ENCODE measurements around the gene PCDH9. TPM values are rescaled to one million over a fixed set of nuclear protein-coding genes. Genes with fewer than 3 reads are reported as not detected.

PCDH9 gene
- total RNA-seq, 2 experiments from 2014 or later, result 0.14 to 0.21 TPM

- POLR2A ChIA-PET, result no interaction called here
- DNase-seq, result no peak
- CTCF ChIA-PET, result interaction anchor here (0.8 kb wide), 1 partner anchor 118 kb away, joined by 3 read pairs; no protein-coding TSS in a partner anchor
These were observed 833.0 kb downstream of the PCDH9 start for GRCh38 chr13:66397133-66397532.

GRCh38 chr13:66391322-66391721, 838.8 kb downstream of the PCDH9 start:
- intact Hi-C loops (cut with DNase I, micrococcal nuclease), result no loop called here
- Mint-ChIP-seq H3K27ac (no peak overlapping the region), H3K27me3 (no peaks in the 10 kb centered on the region), H3K4me1 (no peaks in the 10 kb centered on the region), H3K36me3 (ENCODE audit: low read depth) (no peaks in the 10 kb centered on the region), H3K9me3 (ENCODE audit: low read depth) (peaks cover 3% of the 10 kb centered on the region), H3K4me3 (no peak overlapping the region)
- DNase-seq (no peak), ATAC-seq (no peak)
- ChIA-PET CTCF (interaction anchor here (0.6 kb wide), 1 partner anchor 18 kb away, joined by 3 read pairs; no protein-coding TSS in a partner anchor), POLR2A (no interaction called here)

More at GRCh38 chr13:66397133-66397532, 833.0 kb downstream of the PCDH9 start:
- peaks cover 3% of the 10 kb centered on the region for H3K9me3 Mint-ChIP-seq (ENCODE audit: low read depth)
- no peaks in the 10 kb centered on the region for H3K36me3 Mint-ChIP-seq (ENCODE audit: low read depth)
- H3K4me1 Mint-ChIP-seq, result no peaks in the 10 kb centered on the region
- no peak overlapping the region for H3K27ac Mint-ChIP-seq
- no peaks in the 10 kb centered on the region for H3K27me3 Mint-ChIP-seq
- no peak overlapping the region for H3K4me3 Mint-ChIP-seq
- intact Hi-C loops (cut with DNase I, micrococcal nuclease), result no loop called here
- ATAC-seq, result no peak

- Mint-ChIP-seq H3K27ac (no peak overlapping the region), H3K36me3 (ENCODE audit: low read depth) (no peaks in the 10 kb centered on the region), H3K4me1 (no peaks in the 10 kb centered on the region), H3K27me3 (no peaks in the 10 kb centered on the region), H3K9me3 (ENCODE audit: low read depth) (no peaks in the 10 kb centered on the region), H3K4me3 (no peak overlapping the region)
- ChIA-PET POLR2A (no interaction called here), CTCF (no interaction called here)
- DNase-seq (no peak), ATAC-seq (no peak)
- intact Hi-C loops (cut with DNase I, micrococcal nuclease), result no loop called here
These were observed 851.2 kb downstream of the PCDH9 start for GRCh38 chr13:66378894-66379293.

- Mint-ChIP-seq H3K4me3 (no peak overlapping the region), H3K4me1 (no peaks in the 10 kb centered on the region), H3K27me3 (no peaks in the 10 kb centered on the region), H3K36me3 (ENCODE audit: low read depth) (no peaks in the 10 kb centered on the region), H3K27ac (no peak overlapping the region), H3K9me3 (ENCODE audit: low read depth) (no peaks in the 10 kb centered on the region)
- CTCF ChIA-PET, result no interaction called here
- no peak for ATAC-seq
- POLR2A ChIA-PET, result no interaction called here
- no peak for DNase-seq
- intact Hi-C loops (cut with DNase I, micrococcal nuclease), result no loop called here
These were observed 852.6 kb downstream of the PCDH9 start for GRCh38 chr13:66377569-66377968.

- H3K27me3 Mint-ChIP-seq, result no peaks in the 10 kb centered on the region
- no peak overlapping the region for H3K4me3 Mint-ChIP-seq
- intact Hi-C loops (cut with DNase I, micrococcal nuclease), result no loop called here
- DNase-seq (no peak), ATAC-seq (no peak)
- ChIA-PET POLR2A (no interaction called here), CTCF (no interaction called here)
- no peaks in the 10 kb centered on the region for H3K9me3 Mint-ChIP-seq (ENCODE audit: low read depth)
- H3K27ac Mint-ChIP-seq, result no peak overlapping the region
- no peaks in the 10 kb centered on the region for H3K36me3 Mint-ChIP-seq (ENCODE audit: low read depth)
- no peaks in the 10 kb centered on the region for H3K4me1 Mint-ChIP-seq
These were observed 854.4 kb downstream of the PCDH9 start for GRCh38 chr13:66375756-66376155.

GRCh38 chr13:66369666-66370065, 860.5 kb downstream of the PCDH9 start:
- ATAC-seq, result no peak
- no peak for DNase-seq
- POLR2A ChIA-PET, result no interaction called here
- no peak overlapping the region for H3K27ac Mint-ChIP-seq
- H3K27me3 Mint-ChIP-seq, result no peaks in the 10 kb centered on the region
- H3K36me3 Mint-ChIP-seq (ENCODE audit: low read depth), result no peaks in the 10 kb centered on the region
- intact Hi-C loops (cut with DNase I, micrococcal nuclease), result no loop called here
- H3K4me3 Mint-ChIP-seq, result no peak overlapping the region
- no peaks in the 10 kb centered on the region for H3K9me3 Mint-ChIP-seq (ENCODE audit: low read depth)
- no peaks in the 10 kb centered on the region for H3K4me1 Mint-ChIP-seq
- CTCF ChIA-PET, result no interaction called here

GRCh38 chr13:66367356-66367755, 862.8 kb downstream of the PCDH9 start:
- no peaks in the 10 kb centered on the region for H3K27me3 Mint-ChIP-seq
- no peaks in the 10 kb centered on the region for H3K36me3 Mint-ChIP-seq (ENCODE audit: low read depth)
- H3K9me3 Mint-ChIP-seq (ENCODE audit: low read depth), result no peaks in the 10 kb centered on the region
- H3K4me1 Mint-ChIP-seq, result no peaks in the 10 kb centered on the region
- no peak overlapping the region for H3K27ac Mint-ChIP-seq
- H3K4me3 Mint-ChIP-seq, result no peak overlapping the region
- no peak for ATAC-seq
- intact Hi-C loops (cut with DNase I, micrococcal nuclease), result no loop called here
- CTCF ChIA-PET, result no interaction called here
- DNase-seq, result no peak
- POLR2A ChIA-PET, result no interaction called here

GRCh38 chr13:66365101-66365500, 865.0 kb downstream of the PCDH9 start:
- POLR2A ChIA-PET, result no interaction called here
- Mint-ChIP-seq H3K27ac (no peak overlapping the region), H3K27me3 (no peaks in the 10 kb centered on the region), H3K36me3 (ENCODE audit: low read depth) (no peaks in the 10 kb centered on the region), H3K9me3 (ENCODE audit: low read depth) (no peaks in the 10 kb centered on the region), H3K4me3 (no peak overlapping the region), H3K4me1 (no peaks in the 10 kb centered on the region)
- intact Hi-C loops (cut with DNase I, micrococcal nuclease), result no loop called here
- DNase-seq, result no peak
- CTCF ChIA-PET, result interaction anchor here (0.7 kb wide), 1 partner anchor 224 kb away, joined by 4 read pairs; no protein-coding TSS in a partner anchor
- no peak for ATAC-seq

GRCh38 chr13:66364346-66364745, 865.8 kb downstream of the PCDH9 start:
- intact Hi-C loops (cut with DNase I, micrococcal nuclease), result no loop called here
- no peak overlapping the region for H3K4me3 Mint-ChIP-seq
- H3K4me1 Mint-ChIP-seq, result no peaks in the 10 kb centered on the region
- no peaks in the 10 kb centered on the region for H3K27me3 Mint-ChIP-seq
- ATAC-seq (no peak), DNase-seq (no peak)
- H3K9me3 Mint-ChIP-seq (ENCODE audit: low read depth), result no peaks in the 10 kb centered on the region
- H3K36me3 Mint-ChIP-seq (ENCODE audit: low read depth), result no peaks in the 10 kb centered on the region
- H3K27ac Mint-ChIP-seq, result no peak overlapping the region
- POLR2A ChIA-PET, result no interaction called here
- CTCF ChIA-PET, result interaction anchor here (0.7 kb wide), 1 partner anchor 223 kb away, joined by 4 read pairs; no protein-coding TSS in a partner anchor

- Mint-ChIP-seq H3K4me3 (no peak overlapping the region), H3K27ac (no peak overlapping the region), H3K36me3 (ENCODE audit: low read depth) (no peaks in the 10 kb centered on the region), H3K4me1 (no peaks in the 10 kb centered on the region), H3K9me3 (ENCODE audit: low read depth) (no peaks in the 10 kb centered on the region), H3K27me3 (no peaks in the 10 kb centered on the region)
- intact Hi-C loops (cut with DNase I, micrococcal nuclease), result no loop called here
- DNase-seq, result no peak
- ChIA-PET CTCF (no interaction called here), POLR2A (no interaction called here)
- no peak for ATAC-seq
These were observed 867.7 kb downstream of the PCDH9 start for GRCh38 chr13:66362485-66362884.

GRCh38 chr13:66359910-66360552, 870.1 kb downstream of the PCDH9 start:
- intact Hi-C loops (cut with DNase I, micrococcal nuclease), result no loop called here
- DNase-seq (no peak), ATAC-seq (no peak)
- POLR2A ChIA-PET, result no interaction called here
- Mint-ChIP-seq H3K9me3 (ENCODE audit: low read depth) (no peaks in the 10 kb centered on the region), H3K27me3 (no peaks in the 10 kb centered on the region), H3K4me1 (no peaks in the 10 kb centered on the region), H3K4me3 (no peak overlapping the region), H3K27ac (no peak overlapping the region), H3K36me3 (ENCODE audit: low read depth) (no peaks in the 10 kb centered on the region)
- CTCF ChIA-PET, result no interaction called here

GRCh38 chr13:66359393-66359792, 870.7 kb downstream of the PCDH9 start:
- POLR2A ChIA-PET, result no interaction called here
- Mint-ChIP-seq H3K4me1 (no peaks in the 10 kb centered on the region), H3K27ac (no peak overlapping the region), H3K4me3 (no peak overlapping the region), H3K36me3 (ENCODE audit: low read depth) (no peaks in the 10 kb centered on the region), H3K9me3 (ENCODE audit: low read depth) (no peaks in the 10 kb centered on the region), H3K27me3 (no peaks in the 10 kb centered on the region)
- CTCF ChIA-PET, result no interaction called here
- no peak for DNase-seq
- ATAC-seq, result no peak
- intact Hi-C loops (cut with DNase I, micrococcal nuclease), result no loop called here

GRCh38 chr13:66358564-66358963, 871.6 kb downstream of the PCDH9 start:
- DNase-seq, result no peak
- ChIA-PET CTCF (no interaction called here), POLR2A (no interaction called here)
- Mint-ChIP-seq H3K36me3 (ENCODE audit: low read depth) (no peaks in the 10 kb centered on the region), H3K27ac (no peak overlapping the region), H3K4me1 (no peaks in the 10 kb centered on the region), H3K4me3 (no peak overlapping the region), H3K27me3 (no peaks in the 10 kb centered on the region), H3K9me3 (ENCODE audit: low read depth) (no peaks in the 10 kb centered on the region)
- intact Hi-C loops (cut with DNase I, micrococcal nuclease), result no loop called here
- ATAC-seq, result no peak
